Gastrocnemius medialis (tissue), 4 donors: ENCODE results near the gene HSPB6.

ENCODE experiments used
- CTCF ChIP-seq, 5 experiments: fragments of 450-650 bp in 3 of 5; fragments of 200-600 bp in 2 of 5; sonication (generic) in 2 of 5; IDR thresholded peaks in 4 of 5; conservative IDR thresholded peaks in 1 of 5; 1 replicate in 4 of 5; 2 replicates in 1 of 5; pipeline ENCODE4 v1.5.1; 2016 to 2019; ENCODE audit warnings: antibody characterized with exemption in 5 of 5, mild to moderate bottlenecking in 3 of 5, moderate library complexity in 3 of 5
- POLR2A ChIP-seq, 2 donors: fragments of 450-650 bp; IDR thresholded peaks; one replicate each; pipeline ENCODE4 v1.6.1; 2017; ENCODE audit warnings: antibody characterized with exemption in 2 of 2, mild to moderate bottlenecking in 2 of 2, moderate library complexity in 2 of 2

GRCh38 chr19:35786299-35787160 is 29.7 kb upstream of the HSPB6 start:
- TF ChIP-seq CTCF (IDR thresholded peaks at IDR 0.05 in 4 of 5, conservative IDR thresholded peaks at IDR 0.05 in 1 of 5) (no peak), POLR2A (IDR thresholded peaks at IDR 0.05) (no peak)
